ENCODE data around the gene DNAI4.

The DNAI4 gene

GRCh38 chr1:66775646-66776045 lies 149.0 kb downstream of the DNAI4 start:
- TF ChIP-seq ZFX (IDR thresholded peaks at IDR 0.05; ENCODE audit: borderline replicate concordance) (no peak), CTCF (IDR thresholded peaks at IDR 0.05) (no peak)
- no peak overlapping the region for H3K27ac ChIP-seq

GRCh38 chr1:66774438-66774837 lies 150.2 kb downstream of the DNAI4 start:
- no peak overlapping the region for H3K27ac ChIP-seq
- TF ChIP-seq CTCF (IDR thresholded peaks at IDR 0.05): no peak
- no peak for TF ChIP-seq ZFX (IDR thresholded peaks at IDR 0.05; ENCODE audit: borderline replicate concordance)

GRCh38 chr1:66773227-66773626 lies 151.4 kb downstream of the DNAI4 start:
- TF ChIP-seq CTCF (IDR thresholded peaks at IDR 0.05) (no peak), ZFX (IDR thresholded peaks at IDR 0.05; ENCODE audit: borderline replicate concordance) (no peak)

GRCh38 chr1:66770694-66771093 lies 154.0 kb downstream of the DNAI4 start:
- TF ChIP-seq ZFX (IDR thresholded peaks at IDR 0.05; ENCODE audit: borderline replicate concordance) (no peak), CTCF (IDR thresholded peaks at IDR 0.05) (no peak)
- no peak overlapping the region for H3K27ac ChIP-seq

More at GRCh38 chr1:66773227-66773626, 151.4 kb downstream of the DNAI4 start:
- no peak overlapping the region for H3K27ac ChIP-seq

- H3K27ac ChIP-seq: no peak overlapping the region
- TF ChIP-seq CTCF (IDR thresholded peaks at IDR 0.05) (no peak), ZFX (IDR thresholded peaks at IDR 0.05; ENCODE audit: borderline replicate concordance) (no peak)
Measured at GRCh38 chr1:66770240-66770639, 154.4 kb downstream of the DNAI4 start.

- no peak for TF ChIP-seq CTCF (IDR thresholded peaks at IDR 0.05)
- TF ChIP-seq ZFX (IDR thresholded peaks at IDR 0.05; ENCODE audit: borderline replicate concordance): no peak
- H3K27ac ChIP-seq: no peak overlapping the region
Measured at GRCh38 chr1:66769512-66770229, 155.0 kb downstream of the DNAI4 start.

- TF ChIP-seq CTCF (IDR thresholded peaks at IDR 0.05) (no peak), ZFX (IDR thresholded peaks at IDR 0.05; ENCODE audit: borderline replicate concordance) (no peak)
Measured at GRCh38 chr1:66768965-66769364, 155.7 kb downstream of the DNAI4 start.

More at GRCh38 chr1:66768965-66769364, 155.7 kb downstream of the DNAI4 start:
- no peak overlapping the region for H3K27ac ChIP-seq

All from 22Rv1 (cell line).